ENCODE data around the gene MAT2B. TPM values are rescaled to one million over a fixed set of nuclear protein-coding genes. Genes with fewer than 3 reads are reported as not detected.

MAT2B gene
- total and polyA plus RNA-seq, 2 of the 8 experiments (the other 6 are each of a cell fraction or from before 2014, with no cell fraction given) = 33.9 to 65.2 TPM

DNA sequence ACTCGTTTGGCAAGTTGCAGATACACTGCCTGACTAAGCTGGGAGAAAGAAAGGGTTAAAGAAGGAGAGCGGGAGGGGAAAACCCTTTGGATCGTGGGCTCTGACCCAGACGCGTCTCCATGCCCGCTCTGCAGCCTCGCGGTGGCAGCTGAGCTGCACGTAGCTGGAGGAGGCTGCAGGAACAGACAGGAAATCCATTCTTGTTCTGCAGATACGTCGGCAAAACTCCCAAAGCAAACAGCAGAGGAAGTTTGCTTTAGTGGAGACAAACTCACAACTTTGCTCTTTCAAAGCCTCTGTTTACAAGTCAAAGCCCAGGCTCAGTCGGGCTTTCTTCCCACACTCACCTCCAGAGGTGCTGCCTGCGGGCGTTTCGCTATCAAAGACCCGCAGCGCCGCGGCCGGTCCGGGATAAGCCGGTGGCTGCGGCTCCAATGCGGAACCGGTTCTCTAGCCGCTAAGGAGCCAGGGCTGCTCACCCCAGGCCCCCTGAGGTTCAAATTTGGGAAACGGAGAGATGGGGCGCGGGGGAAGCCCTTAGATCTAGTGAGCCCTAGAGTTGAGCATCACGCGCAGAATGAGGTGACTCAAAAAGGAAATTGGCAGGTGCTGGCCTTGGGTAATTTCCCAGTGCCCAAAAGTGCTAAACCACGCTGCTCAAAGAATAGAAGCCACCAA is 60.7 kb downstream of the MAT2B start (continued):
- TF ChIP-seq, protein P1, sequence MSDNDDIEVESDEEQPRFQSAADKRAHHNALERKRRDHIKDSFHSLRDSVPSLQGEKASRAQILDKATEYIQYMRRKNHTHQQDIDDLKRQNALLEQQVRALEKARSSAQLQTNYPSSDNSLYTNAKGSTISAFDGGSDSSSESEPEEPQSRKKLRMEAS (IDR thresholded peaks at IDR 0.05) = 0 out of 2 replicates have a peak, but pooled peaks have one; percentile 8
- TF ChIP-seq, protein P2, sequence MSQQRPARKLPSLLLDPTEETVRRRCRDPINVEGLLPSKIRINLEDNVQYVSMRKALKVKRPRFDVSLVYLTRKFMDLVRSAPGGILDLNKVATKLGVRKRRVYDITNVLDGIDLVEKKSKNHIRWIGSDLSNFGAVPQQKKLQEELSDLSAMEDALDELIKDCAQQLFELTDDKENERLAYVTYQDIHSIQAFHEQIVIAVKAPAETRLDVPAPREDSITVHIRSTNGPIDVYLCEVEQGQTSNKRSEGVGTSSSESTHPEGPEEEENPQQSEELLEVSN (IDR thresholded peaks at IDR 0.05) = no peak
- no peak for TF ChIP-seq FOSL1 (IDR thresholded peaks at IDR 0.05; ENCODE audit: insufficient read depth, low read depth, low read length)
